Fibroblast of skin of abdomen (primary cell): ENCODE data around the gene EXOC4.

Experiments used
- DNase-seq: peaks from one replicate; pipeline ENCODE4 v3.0.0-alpha.2; 2013

The EXOC4 gene

DNA sequence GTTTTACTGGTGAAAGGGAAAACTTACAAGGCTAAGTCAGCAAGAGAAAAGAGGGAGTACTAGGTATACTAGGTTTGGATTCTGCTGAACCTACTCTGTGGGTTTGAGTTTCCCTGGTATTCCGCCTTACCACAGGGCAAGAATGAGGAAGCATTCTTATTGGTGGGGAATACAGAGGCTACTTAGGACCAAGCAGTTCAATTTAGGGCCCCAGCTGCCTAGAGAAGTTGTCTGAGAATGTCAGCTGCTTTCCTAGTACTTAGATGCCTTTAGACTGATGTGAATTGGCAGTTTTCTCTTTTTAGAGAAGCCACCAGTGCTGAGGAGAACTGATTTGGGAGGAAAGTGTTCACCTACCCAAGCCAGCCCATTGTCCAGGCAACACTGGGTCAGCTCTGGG lies 465.3 kb downstream of the EXOC4 start:
- no peak for DNase-seq

DNA sequence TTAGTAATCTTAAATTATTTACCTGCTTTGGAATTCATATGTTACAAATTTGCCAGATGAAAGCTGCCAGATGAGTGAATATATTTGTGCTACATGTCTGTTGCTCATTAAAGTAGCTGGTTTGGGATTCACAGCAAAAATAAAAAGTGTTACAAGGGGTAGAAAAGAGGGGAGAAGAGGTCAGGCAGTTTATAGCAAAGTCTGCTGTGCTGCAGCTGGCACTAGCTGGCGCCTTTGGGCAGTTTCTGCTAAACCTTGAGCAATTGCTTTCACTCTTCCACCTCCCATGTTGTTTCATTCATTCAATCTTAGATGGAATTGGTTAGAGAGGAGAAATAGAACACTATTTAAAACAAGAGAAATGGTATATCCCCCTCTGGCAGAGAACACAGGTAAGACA lies 470.2 kb downstream of the EXOC4 start:
- no peak for DNase-seq

DNA sequence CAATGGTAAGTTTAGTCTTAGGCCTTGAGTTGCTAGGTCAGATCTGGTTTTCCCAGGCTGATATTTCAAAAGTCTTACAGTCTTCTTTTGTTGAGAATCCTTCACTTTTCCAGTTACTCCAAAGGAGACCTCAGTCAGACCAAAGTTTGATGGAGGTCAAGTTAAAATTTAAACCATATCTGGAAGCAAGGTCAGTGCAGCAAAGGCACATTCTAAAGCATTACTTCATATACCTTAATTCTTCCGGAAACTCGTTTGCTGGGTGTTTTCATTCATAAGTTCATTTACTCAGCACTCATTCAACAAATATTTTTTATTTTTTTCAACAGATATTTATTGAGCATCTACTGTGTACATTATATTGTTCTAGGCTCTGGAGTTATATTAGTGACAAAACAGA lies 471.3 kb downstream of the EXOC4 start:
- no peak for DNase-seq

- no peak for DNase-seq
Observed at GRCh38 chr7:133724694-133725093, 471.8 kb downstream of the EXOC4 start.

GRCh38 chr7:133727476-133728214 lies 474.8 kb downstream of the EXOC4 start:
- DNase-seq = no peak

DNA sequence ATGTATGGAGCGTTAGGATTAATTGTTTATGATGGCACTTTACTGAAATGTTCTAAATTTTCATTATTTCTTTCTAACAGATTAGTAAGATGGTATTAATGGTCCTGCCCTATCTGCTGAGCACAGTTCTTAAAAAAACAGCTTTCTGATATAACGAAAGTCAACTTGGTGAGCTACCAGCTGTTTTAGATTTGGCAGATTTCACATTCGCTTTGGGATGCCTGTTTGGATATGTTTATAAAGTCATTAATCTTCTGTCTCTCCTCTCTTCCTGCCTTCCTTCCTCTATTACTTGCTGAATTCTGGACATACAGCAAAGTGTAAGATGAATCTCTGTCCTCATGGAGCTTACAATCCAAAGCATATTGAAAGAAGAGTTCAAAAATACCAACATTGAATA lies 477.5 kb downstream of the EXOC4 start:
- peak; percentile 10 for DNase-seq

- no peak for DNase-seq
Observed at GRCh38 chr7:133733401-133733800, 480.5 kb downstream of the EXOC4 start.

- peak; percentile 14 for DNase-seq
Observed at GRCh38 chr7:133735222-133735621, 482.3 kb downstream of the EXOC4 start.

DNA sequence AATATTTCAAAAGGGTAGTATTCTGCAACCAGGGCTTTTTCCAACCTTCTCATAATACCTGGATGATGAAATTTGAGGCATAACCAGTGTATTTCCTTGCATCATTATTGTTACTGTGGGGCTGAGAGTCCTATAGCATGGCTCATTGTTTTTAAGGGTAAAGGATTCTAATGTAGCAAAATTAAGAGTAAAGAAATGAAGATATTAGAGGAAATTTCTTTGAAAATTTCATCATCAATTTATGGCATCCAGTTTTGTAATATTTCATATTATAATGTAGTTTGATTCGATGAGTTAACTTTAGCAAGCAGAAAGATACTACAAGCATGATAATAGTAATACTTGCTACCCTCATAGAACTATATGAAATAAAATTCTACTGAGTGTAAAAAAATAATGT lies 486.9 kb downstream of the EXOC4 start:
- DNase-seq = no peak

DNA sequence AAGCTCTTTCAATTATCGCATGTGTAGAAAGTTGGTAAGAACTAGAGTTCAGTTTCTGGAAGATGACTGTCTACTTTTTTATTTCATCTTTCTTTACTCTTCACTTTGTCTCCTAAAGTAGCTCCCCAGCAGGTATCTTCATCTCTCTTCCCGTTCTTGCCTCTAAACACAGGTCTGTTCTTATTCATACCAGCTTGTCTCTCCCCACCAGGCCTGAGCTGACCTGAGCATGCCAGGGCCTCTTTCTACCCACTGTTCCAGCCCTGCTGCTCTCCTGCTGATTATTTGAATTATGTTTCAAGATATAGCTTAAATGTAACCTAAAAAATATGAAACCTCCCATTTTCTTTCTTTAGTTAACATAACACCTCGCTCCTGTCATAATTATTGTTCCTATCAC lies 488.2 kb downstream of the EXOC4 start:
- no peak for DNase-seq

- no peak for DNase-seq
Observed at GRCh38 chr7:133741703-133742102, 488.8 kb downstream of the EXOC4 start.

GRCh38 chr7:133742709-133743538 lies 490.0 kb downstream of the EXOC4 start:
- DNase-seq = peak; percentile 30

DNA sequence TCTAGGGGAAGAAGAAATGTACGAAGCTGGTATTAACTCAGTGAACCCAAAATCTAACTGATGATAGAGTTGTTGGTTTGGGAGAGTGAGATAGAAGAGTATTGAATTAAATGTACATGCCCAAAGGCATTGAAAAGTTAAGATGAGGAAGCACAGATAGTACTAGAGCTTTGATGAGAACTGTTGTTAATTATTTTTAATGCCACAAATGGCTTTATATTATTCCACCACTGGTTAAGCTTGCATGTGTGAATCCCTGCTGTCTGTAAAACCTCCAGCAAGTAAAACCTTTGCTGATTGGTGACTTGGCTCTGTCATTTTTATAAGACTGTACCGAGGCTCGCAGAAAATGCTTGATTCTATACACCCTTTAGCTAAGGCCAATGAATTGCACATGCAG lies 491.6 kb downstream of the EXOC4 start:
- DNase-seq = no peak

GRCh38 chr7:133746305-133746704 lies 493.4 kb downstream of the EXOC4 start:
- DNase-seq = no peak

GRCh38 chr7:133746847-133747246 lies 494.0 kb downstream of the EXOC4 start:
- DNase-seq = no peak

DNA sequence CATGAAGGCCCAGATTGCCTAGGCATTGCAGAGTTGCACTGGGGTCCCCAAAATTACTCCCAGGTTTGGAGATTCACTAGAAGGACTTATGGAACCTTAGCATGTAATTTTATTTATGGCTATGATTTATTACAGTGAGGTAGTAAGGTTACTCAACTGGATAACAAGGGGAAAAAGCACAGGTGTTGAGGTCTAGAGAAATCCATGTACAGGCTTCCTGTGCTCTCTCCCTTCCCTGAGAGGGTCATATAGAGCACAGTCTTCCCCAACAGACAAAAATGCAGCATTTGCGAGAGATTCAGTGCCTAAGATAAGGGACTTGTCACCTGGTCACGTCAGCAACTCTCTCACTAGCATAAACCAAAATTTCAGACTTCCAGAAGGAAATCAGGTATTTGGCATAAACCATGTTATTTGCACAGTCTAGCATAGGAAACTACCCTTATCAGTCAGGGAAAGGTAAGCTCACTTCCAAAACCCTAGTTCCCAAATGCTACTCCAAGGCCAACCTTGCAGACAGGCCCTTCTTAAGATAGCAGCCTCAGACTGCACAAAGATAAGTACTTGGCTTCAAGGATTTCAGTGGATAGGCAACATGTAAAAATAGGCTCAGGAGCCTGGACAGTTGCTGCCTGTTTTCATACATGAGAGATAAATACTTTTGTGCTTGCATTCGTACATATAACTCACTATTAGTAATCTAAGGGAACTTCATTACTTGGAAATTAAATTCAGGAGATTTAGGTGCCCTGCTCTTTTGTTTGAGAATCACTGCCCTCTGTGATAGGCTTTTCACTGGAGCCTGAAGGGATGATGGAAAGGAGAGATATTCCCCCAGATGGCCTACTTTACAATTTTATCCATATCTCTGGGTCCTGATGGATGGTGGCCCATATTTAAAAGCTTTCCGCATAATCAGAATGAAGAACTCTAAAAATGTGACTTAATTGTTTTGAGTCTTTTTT lies 495.8 kb downstream of the EXOC4 start:
- DNase-seq = no peak

DNA sequence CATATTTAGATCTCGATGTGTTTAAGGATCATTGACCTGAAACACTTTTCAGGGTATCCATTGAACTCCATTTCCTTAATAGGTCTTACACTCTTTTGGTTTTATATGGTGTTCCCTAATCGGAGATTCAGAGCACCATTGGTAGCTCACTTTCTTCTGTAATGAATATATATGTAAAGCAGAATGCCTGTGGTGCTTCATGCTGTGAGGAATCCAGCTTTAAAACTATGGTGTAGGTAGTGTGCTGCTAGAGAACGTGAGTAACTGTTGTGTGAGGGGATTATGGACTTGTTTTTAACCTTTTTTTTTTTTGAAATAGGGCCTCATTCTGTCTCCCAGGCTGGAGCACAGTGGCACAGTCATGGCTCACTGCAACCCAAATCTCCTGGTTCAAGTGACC lies 497.4 kb downstream of the EXOC4 start:
- DNase-seq = no peak

DNA sequence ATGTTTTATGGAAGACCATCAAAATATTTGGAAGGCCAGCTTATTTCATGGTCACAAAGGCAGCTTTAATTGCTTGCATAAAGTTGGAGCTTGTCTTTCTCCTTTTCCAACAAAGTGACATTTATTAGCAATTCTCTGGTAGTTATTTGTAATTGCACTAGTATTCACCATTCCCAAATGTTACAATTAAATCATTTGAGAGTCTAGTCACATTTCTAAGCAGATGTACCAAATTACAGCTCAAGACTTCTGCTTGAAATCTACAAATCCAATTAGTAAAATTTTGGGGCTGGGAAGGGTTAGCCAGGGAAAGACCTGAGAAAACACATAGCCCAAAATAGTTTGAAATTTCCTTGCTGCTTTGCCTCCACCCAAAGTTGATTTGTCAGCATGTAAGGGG lies 498.2 kb downstream of the EXOC4 start:
- DNase-seq = no peak

DNA sequence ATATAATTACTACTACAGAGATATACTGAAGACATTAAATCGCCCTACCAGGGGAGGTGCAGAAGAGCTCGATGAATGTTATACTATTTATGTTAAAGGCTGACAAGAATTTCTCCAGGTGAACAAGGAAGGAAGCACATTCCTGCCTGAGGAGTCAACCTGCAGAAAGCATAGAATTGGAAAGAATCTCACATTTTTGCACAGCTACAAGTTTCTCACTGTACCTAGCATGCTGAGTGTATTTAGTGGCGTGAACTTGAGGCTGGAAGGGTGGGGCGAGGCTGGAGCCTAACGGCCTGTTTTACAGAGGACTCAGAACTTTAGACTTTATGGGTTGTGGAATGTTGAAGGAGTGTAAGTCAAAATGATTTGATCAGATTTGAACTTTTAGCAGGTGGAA lies 500.6 kb downstream of the EXOC4 start:
- no peak for DNase-seq

GRCh38 chr7:133754708-133755107 lies 501.8 kb downstream of the EXOC4 start:
- no peak for DNase-seq

- DNase-seq = no peak
Observed at GRCh38 chr7:133755901-133756300, 503.0 kb downstream of the EXOC4 start.

- DNase-seq = no peak
Observed at GRCh38 chr7:133761443-133761842, 508.6 kb downstream of the EXOC4 start.

- DNase-seq = peak; percentile 26
Observed at GRCh38 chr7:133763076-133763640, 510.3 kb downstream of the EXOC4 start.
